H1 (cell line): Measurements from ENCODE around the gene SLC30A10. TPM values are rescaled to one million over a fixed set of nuclear protein-coding genes. Genes with fewer than 3 reads are reported as not detected.

Experiments
- CTCF ChIA-PET: fragments of 300-600 bp; sonication (Branson Sonifier 250); formaldehyde crosslinking; loops from one replicate; lab custom pipeline; 2021; ENCODE audit not compliant: partially characterized antibody; lab: Charles Lee
- POLR2A ChIA-PET: fragments of 300-600 bp; sonication (Branson Sonifier 250); formaldehyde crosslinking; loops from one replicate; lab custom pipeline; 2021; ENCODE audit warnings: inconsistent platforms; ENCODE audit not compliant: partially characterized antibody; lab: Charles Lee
- DNase-seq, 2 experiments: peaks; one replicate each; pipeline versions ENCODE4 v3.0.0 to v3.0.0-alpha.2; 2010 to 2022; ENCODE audit warnings: low spot score in 2 of 2, low read depth in 1 of 2, mixed read lengths in 1 of 2
- FAIRE-seq: peaks from 2 replicates; lab custom pipeline; 2011; peaks lifted over from hg19 to GRCh38; lab: Jason Lieb, UNC
- H2AFZ ChIP-seq: 2 replicates; pipeline ENCODE4 v1.8.1; 2012; ENCODE audit warnings: low read length, inconsistent platforms
- H2AK5ac ChIP-seq: 2 replicates; pipeline ENCODE4 v1.6.1; 2013; ENCODE audit warnings: low read depth, low read length
- H2BK120ac ChIP-seq: replicated peaks from 2 replicates; pipeline ENCODE3; 2013; ENCODE audit warnings: low read depth, low read length, inconsistent platforms
- H2BK12ac ChIP-seq: 2 replicates; pipeline ENCODE4 v1.6.1; 2013; ENCODE audit warnings: low read depth, low read length
- H2BK15ac ChIP-seq: 2 replicates; pipeline ENCODE4 v1.6.1; 2013; ENCODE audit warnings: low read length
- H2BK20ac ChIP-seq: 2 replicates; pipeline ENCODE4 v1.6.1; 2013; ENCODE audit warnings: low read length
- H2BK5ac ChIP-seq: 2 replicates; pipeline ENCODE4 v1.6.1; 2013; ENCODE audit warnings: low read depth, low read length
- H3K14ac ChIP-seq: 2 replicates; pipeline ENCODE4 v1.6.1; 2013; ENCODE audit warnings: inconsistent platforms; ENCODE audit not compliant: insufficient read length
- H3K18ac ChIP-seq: 2 replicates; pipeline ENCODE4 v1.6.1; 2013; ENCODE audit warnings: low read length; ENCODE audit errors: extremely low read depth
- H3K23ac ChIP-seq: 2 replicates; pipeline ENCODE4 v1.6.1; 2013; ENCODE audit warnings: inconsistent platforms; ENCODE audit not compliant: insufficient read length
- H3K23me2 ChIP-seq: 2 replicates; pipeline ENCODE4 v1.6.1; 2013; ENCODE audit warnings: low read depth, low read length
- H3K27ac ChIP-seq: 2 replicates; pipeline ENCODE4 v1.6.1; 2011; ENCODE audit warnings: low read depth, low read length, inconsistent platforms
- H3K27me3 ChIP-seq, 4 experiments: replicated peaks in 1 of 4; 1 replicate in 1 of 4; 2 replicates in 3 of 4; pipeline versions ENCODE4 v1.6.1 to v1.8.1; 2011 to 2013; ENCODE audit warnings: low read length in 3 of 4, mild to moderate bottlenecking in 3 of 4, inconsistent platforms in 2 of 4, mixed read lengths in 2 of 4, moderate library complexity in 1 of 4; ENCODE audit not compliant: control insufficient read depth in 3 of 4, insufficient read depth in 3 of 4; ENCODE audit errors: extremely low read depth in 1 of 4
- H3K36me3 ChIP-seq, 4 experiments: 2 replicates each; pipeline versions ENCODE4 v1.6.1 to v1.8.1; 2011 to 2013; ENCODE audit warnings: mild to moderate bottlenecking in 4 of 4, low read length in 3 of 4, moderate library complexity in 2 of 4, control low read depth in 1 of 4, inconsistent platforms in 1 of 4; ENCODE audit not compliant: insufficient read depth in 4 of 4, control insufficient read depth in 2 of 4
- H3K4ac ChIP-seq: replicated peaks from 2 replicates; pipeline ENCODE3; 2013; ENCODE audit warnings: low read length, low read depth, mixed read lengths, inconsistent platforms; ENCODE audit not compliant: insufficient read length
- H3K4me1 ChIP-seq, 4 experiments: replicated peaks in 1 of 4; 1 replicate in 1 of 4; 2 replicates in 3 of 4; pipeline versions ENCODE4 v1.6.1 to v1.8.1; 2011 to 2013; ENCODE audit warnings: low read length in 3 of 4, inconsistent platforms in 2 of 4, mixed read lengths in 1 of 4; ENCODE audit not compliant: insufficient read depth in 4 of 4, control insufficient read depth in 3 of 4
- H3K4me2 ChIP-seq, 2 experiments: 2 replicates each; pipeline versions ENCODE4 v1.6.1 to v1.8.1; 2011 to 2013; ENCODE audit warnings: low read depth in 2 of 2, low read length in 2 of 2, control low read depth in 1 of 2, inconsistent platforms in 1 of 2, mild to moderate bottlenecking in 1 of 2; ENCODE audit not compliant: insufficient read depth in 1 of 2
- H3K4me3 ChIP-seq, 4 experiments: fragments of 200-600, 300-600 bp in 1 of 4; sonication (generic), shearing (Covaris generic), sonication (Bioruptor Twin) in 1 of 4; 2 replicates each; pipeline versions ENCODE4 v1.5.1 to v1.8.1; 2011 to 2016; ENCODE audit warnings: low read length in 4 of 4, low read depth in 3 of 4, control low read depth in 2 of 4, inconsistent platforms in 2 of 4, mild to moderate bottlenecking in 2 of 4, mixed read lengths in 1 of 4, moderate library complexity in 1 of 4; ENCODE audit not compliant: insufficient read depth in 2 of 4; ENCODE audit errors: extremely low read depth in 1 of 4
- H3K56ac ChIP-seq: replicated peaks from 2 replicates; pipeline ENCODE3; 2013; ENCODE audit warnings: low read depth, mild to moderate bottlenecking, mixed read lengths, low read length, inconsistent platforms; ENCODE audit not compliant: insufficient read length
- H3K79me1 ChIP-seq: 2 replicates; pipeline ENCODE4 v1.6.1; 2013; ENCODE audit warnings: low read depth, low read length, control low read depth
- H3K79me2 ChIP-seq, 2 experiments: 2 replicates each; pipeline versions ENCODE4 v1.6.1 to v1.8.1; 2012 to 2013; ENCODE audit warnings: low read length in 2 of 2, mild to moderate bottlenecking in 2 of 2, inconsistent platforms in 1 of 2; ENCODE audit not compliant: insufficient read depth in 2 of 2, control insufficient read depth in 1 of 2
- H3K9ac ChIP-seq, 4 experiments: replicated peaks in 1 of 4; 1 replicate in 1 of 4; 2 replicates in 3 of 4; pipeline versions ENCODE4 v1.6.1 to v1.8.1; 2011 to 2013; ENCODE audit warnings: low read depth in 3 of 4, low read length in 3 of 4, control low read depth in 2 of 4, mild to moderate bottlenecking in 2 of 4, moderate library complexity in 2 of 4, inconsistent platforms in 1 of 4; ENCODE audit errors: extremely low read depth in 1 of 4
- H3K9me3 ChIP-seq, 2 experiments: 2 replicates each; pipeline versions ENCODE4 v1.6.1 to v1.8.1; 2012 to 2013; ENCODE audit warnings: mild to moderate bottlenecking in 2 of 2, moderate library complexity in 2 of 2, control low read depth in 1 of 2, inconsistent platforms in 1 of 2, low read depth in 1 of 2, low read length in 1 of 2, mixed read lengths in 1 of 2; ENCODE audit not compliant: insufficient read depth in 2 of 2
- H4K20me1 ChIP-seq, 2 experiments: replicated peaks in 1 of 2; 2 replicates each; pipeline versions ENCODE3 to v1.8.1; 2011 to 2013; ENCODE audit warnings: inconsistent platforms in 2 of 2, low read length in 2 of 2, mild to moderate bottlenecking in 1 of 2; ENCODE audit not compliant: insufficient read depth in 2 of 2, control insufficient read depth in 1 of 2
- H4K5ac ChIP-seq: 2 replicates; pipeline ENCODE4 v1.6.1; 2013; ENCODE audit warnings: low read length, low read depth, mixed read lengths, inconsistent platforms; ENCODE audit not compliant: insufficient read length
- H4K8ac ChIP-seq: 2 replicates; pipeline ENCODE4 v1.8.0; 2013; ENCODE audit warnings: mild to moderate bottlenecking, moderate library complexity, low read length, inconsistent platforms; ENCODE audit not compliant: insufficient read depth; ENCODE audit errors: extremely low read depth
- H4K91ac ChIP-seq: replicated peaks from 2 replicates; pipeline ENCODE3; 2013; ENCODE audit warnings: low read length, mixed read lengths, inconsistent platforms; ENCODE audit not compliant: insufficient read length
- CHD1 ChIP-seq: IDR thresholded peaks from 2 replicates; pipeline ENCODE4 v1.6.1; 2012; ENCODE audit warnings: low read depth, low read length, improper control_type of control experiment
- FOSL1 ChIP-seq: IDR thresholded peaks from 2 replicates; pipeline ENCODE4 v1.6.1; 2011; ENCODE audit warnings: mild to moderate bottlenecking, low read depth, low read length, moderate library complexity; ENCODE audit not compliant: insufficient read depth
- HDAC2 ChIP-seq, 2 experiments: fragments of 300-600 bp in 1 of 2; sonication (generic) in 1 of 2; IDR thresholded peaks; 2 replicates each; pipeline ENCODE4 v1.6.1; 2011 to 2012; ENCODE audit warnings: low read depth in 2 of 2, low read length in 2 of 2, mild to moderate bottlenecking in 2 of 2, moderate library complexity in 2 of 2, borderline replicate concordance in 1 of 2, inconsistent platforms in 1 of 2
- KDM4A ChIP-seq: IDR thresholded peaks from one replicate; pipeline ENCODE4 v1.7.1; 2012; ENCODE audit warnings: low read depth, mild to moderate bottlenecking, moderate library complexity, low read length, inconsistent platforms; ENCODE audit not compliant: severe bottlenecking
- SIX5 ChIP-seq: IDR thresholded peaks from 2 replicates; pipeline ENCODE4 v1.6.1; 2011; ENCODE audit warnings: mild to moderate bottlenecking, low read depth, low read length
- WGBS, 2 experiments: shearing (Covaris generic) in 1 of 2; methylation state at CpG; one replicate each; pipeline versions ENCODE4 v1.1.6 to v1.1.7; 2013 to 2015; ENCODE audit warnings: low lambda C conversion rate in 2 of 2, mixed read lengths in 2 of 2, inconsistent platforms in 1 of 2, low coverage in 1 of 2, missing lambda C conversion rate in 1 of 2; ENCODE audit not compliant: insufficient replicate concordance in 2 of 2, insufficient coverage in 1 of 2, insufficient read length in 1 of 2; ENCODE audit errors: extremely low coverage in 1 of 2, missing lambda C conversion rate in 1 of 2; 5-methylcytosine and 5-hydroxymethylcytosine counted together
- polyA plus RNA-seq, 7 experiments: library from polyadenylated mRNA; depleted of rRNA in 3 of 7; stranded (reverse) in 5 of 7; unstranded in 2 of 7; fragments of >200 nt in 5 of 7; fragments of 200-250 nt in 2 of 7; gene quantifications; 1 replicate in 5 of 7; 2 replicates in 1 of 7; 4 replicates in 1 of 7; pipeline versions ENCODE4 v1.2.1 to v1.2.3, GENCODE V29; 2011 to 2013; ENCODE audit warnings: missing spikeins in 2 of 7, mixed read lengths in 2 of 7
- total RNA-seq: library from RNA; stranded (reverse); fragmentation: NEBNext Ultra II Directional; extraction: Animal tissue kit (Norgen Biotek cat#: 25700); gene quantifications from 2 replicates; pipeline ENCODE4 v1.2.1, GENCODE V29; 2021

SLC30A10 gene
- total and polyA plus RNA-seq, 2 of the 8 experiments (the other 6 are each of a cell fraction or from before 2014, with no cell fraction given), result 0.23 to 0.61 TPM

DNA sequence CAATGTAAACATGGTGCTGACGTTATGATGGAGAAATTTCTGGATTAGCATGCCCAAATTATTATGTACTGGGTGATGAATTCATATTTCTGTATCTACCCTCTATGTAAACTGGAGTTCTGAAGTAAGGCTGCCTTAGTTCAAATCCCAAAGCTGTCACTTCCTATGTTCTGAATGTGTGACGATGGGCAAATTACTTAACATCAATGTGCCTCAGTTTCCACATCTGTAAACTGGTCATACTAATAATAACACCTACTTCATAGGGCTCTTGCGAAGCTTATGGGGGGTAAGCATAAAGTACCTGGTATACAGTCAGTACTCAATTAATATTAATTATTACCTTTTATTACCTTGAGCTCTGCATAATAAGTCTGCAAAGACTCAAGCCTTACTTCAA lies 45.6 kb downstream of the SLC30A10 start:
- no peak overlapping the region for H3K18ac ChIP-seq
- no peak overlapping the region for H4K8ac ChIP-seq
- no peak overlapping the region for H2AK5ac ChIP-seq
- no peak for DNase-seq
- no peak overlapping the region for H2AFZ ChIP-seq
- H4K91ac ChIP-seq, result no peak overlapping the region
- H3K4me3 ChIP-seq, result no peak overlapping the region
- H3K4me1 ChIP-seq, result no peaks in the 10 kb centered on the region
- no peak overlapping the region for H3K56ac ChIP-seq
- no peak overlapping the region for H4K5ac ChIP-seq
- H3K4me2 ChIP-seq, result no peak overlapping the region
- H3K23me2 ChIP-seq, result no peaks in the 10 kb centered on the region
- H2BK20ac ChIP-seq, result no peak overlapping the region
- H3K27me3 ChIP-seq, result no peaks in the 10 kb centered on the region
- H3K14ac ChIP-seq, result no peak overlapping the region
- H3K23ac ChIP-seq, result no peak overlapping the region
- no peak overlapping the region for H2BK15ac ChIP-seq
- 92% methylated on average over 3 of the region's 3 CpGs; no CpG with 5 or more reads in 1 of the 2 experiments for WGBS, 2 experiments
- H2BK120ac ChIP-seq, result no peak overlapping the region
- POLR2A ChIA-PET, result interaction anchor here (1.4 kb wide), 1 partner anchor 15 kb away, joined by 4 read pairs; no protein-coding TSS in a partner anchor
- no peaks in the 10 kb centered on the region for H3K36me3 ChIP-seq
- no peak overlapping the region for H3K4ac ChIP-seq
- H3K79me1 ChIP-seq, result no peaks in the 10 kb centered on the region
- no peak overlapping the region for H3K9ac ChIP-seq
- H3K9me3 ChIP-seq, result no peaks in the 10 kb centered on the region
- no peak overlapping the region for H3K27ac ChIP-seq
- H2BK12ac ChIP-seq, result no peak overlapping the region
- H2BK5ac ChIP-seq, result no peak overlapping the region
- no peaks in the 10 kb centered on the region for H4K20me1 ChIP-seq
- no peaks in the 10 kb centered on the region for H3K79me2 ChIP-seq
- CTCF ChIA-PET, result interaction anchor here (1.4 kb wide), 1 partner anchor 14 kb away, joined by 4 read pairs; no protein-coding TSS in a partner anchor
- no peak for FAIRE-seq
- TF ChIP-seq CHD1 (no peak), KDM4A (no peak), HDAC2 (IDR thresholded peaks at IDR 0.05; ENCODE audit: borderline replicate concordance in 1 of 2, low read depth in 2 of 2, low read length in 2 of 2) (no peak), FOSL1 (no peak), SIX5 (no peak)
